Keratinocyte (primary cell): ENCODE results near the gene ACAD10. TPM values are rescaled to one million over a fixed set of nuclear protein-coding genes. Genes with fewer than 3 reads are reported as not detected.

Experiments used
- DNase-seq: peaks from one replicate; pipeline ENCODE4 v3.0.0-alpha.2; 2011; ENCODE audit warnings: low read depth, missing footprints, low spot score
- FAIRE-seq: peaks from 2 replicates; lab custom pipeline; 2011; peaks lifted over from hg19 to GRCh38; lab: Jason Lieb, UNC
- H2AFZ ChIP-seq: 2 replicates; pipeline ENCODE4 v1.6.0; 2012; ENCODE audit warnings: low read length, control low read depth, inconsistent platforms; ENCODE audit not compliant: control insufficient read depth
- H3K27ac ChIP-seq: 2 replicates; pipeline ENCODE4 v1.5.1; 2011; ENCODE audit warnings: low read length; ENCODE audit not compliant: control insufficient read depth, insufficient read depth
- H3K27me3 ChIP-seq: 3 replicates; pipeline ENCODE4 v1.6.0; 2011; ENCODE audit warnings: low read length; ENCODE audit not compliant: control insufficient read depth, insufficient read depth; ENCODE audit errors: extremely low read depth
- H3K36me3 ChIP-seq, 2 experiments: 2 replicates in 1 of 2; 3 replicates in 1 of 2; pipeline ENCODE4 v1.5.1; 2011; ENCODE audit warnings: low read length in 2 of 2, mild to moderate bottlenecking in 1 of 2; ENCODE audit not compliant: control insufficient read depth in 2 of 2, insufficient read depth in 2 of 2; ENCODE audit errors: extremely low read depth in 1 of 2
- H3K4me1 ChIP-seq: 3 replicates; pipeline ENCODE4 v1.5.1; 2011; ENCODE audit warnings: low read length; ENCODE audit not compliant: control insufficient read depth, insufficient read depth; ENCODE audit errors: extremely low read depth
- H3K4me2 ChIP-seq: 3 replicates; pipeline ENCODE4 v1.6.0; 2011; ENCODE audit warnings: low read depth, low read length; ENCODE audit not compliant: control insufficient read depth, insufficient read depth; ENCODE audit errors: extremely low read depth
- H3K4me3 ChIP-seq, 3 experiments: fragments of 200-600 bp in 1 of 3; sonication (generic) in 1 of 3; 2 replicates in 2 of 3; 3 replicates in 1 of 3; pipeline ENCODE4 v1.5.1; 2011 to 2016; ENCODE audit warnings: low read length in 3 of 3, mild to moderate bottlenecking in 3 of 3, control low read depth in 2 of 3, inconsistent platforms in 1 of 3, low read depth in 1 of 3, mixed read lengths in 1 of 3, mixed run types in 1 of 3, moderate library complexity in 1 of 3; ENCODE audit not compliant: control insufficient read depth in 2 of 3, insufficient read depth in 2 of 3; ENCODE audit errors: extremely low read depth in 1 of 3
- H3K79me2 ChIP-seq: 2 replicates; pipeline ENCODE4 v1.6.0; 2012; ENCODE audit warnings: low read length; ENCODE audit not compliant: control insufficient read depth, insufficient read depth
- H3K9ac ChIP-seq: 3 replicates; pipeline ENCODE4 v1.6.0; 2011; ENCODE audit warnings: low read length; ENCODE audit not compliant: control insufficient read depth, insufficient read depth; ENCODE audit errors: extremely low read depth
- H3K9me1 ChIP-seq: 3 replicates; pipeline ENCODE4 v1.6.0; 2011; ENCODE audit warnings: low read length; ENCODE audit not compliant: control insufficient read depth, insufficient read depth; ENCODE audit errors: extremely low read depth
- H3K9me3 ChIP-seq: 2 replicates; pipeline ENCODE4 v1.5.1; 2012; ENCODE audit warnings: low read depth, low read length; ENCODE audit not compliant: control insufficient read depth
- H4K20me1 ChIP-seq: 3 replicates; pipeline ENCODE4 v1.6.0; 2011; ENCODE audit warnings: low read length; ENCODE audit not compliant: control insufficient read depth, insufficient read depth; ENCODE audit errors: extremely low read depth
- CTCF ChIP-seq, 3 experiments: IDR thresholded peaks in 1 of 3; conservative IDR thresholded peaks in 1 of 3; optimal IDR thresholded peaks in 1 of 3; 2 replicates in 2 of 3; 3 replicates in 1 of 3; pipeline versions ENCODE3 to v1.5.1; 2011; ENCODE audit warnings: low read length in 3 of 3, mild to moderate bottlenecking in 3 of 3, moderate library complexity in 2 of 3, control low read depth in 1 of 3, inconsistent platforms in 1 of 3; ENCODE audit not compliant: insufficient read depth in 2 of 3; ENCODE audit errors: extremely low read depth in 1 of 3
- EZH2 ChIP-seq: IDR thresholded peaks from one replicate; pipeline ENCODE4 v1.6.1; 2012; ENCODE audit warnings: inconsistent platforms, mild to moderate bottlenecking, low read length, moderate library complexity
- dilution Hi-C: fragments of 300-500 bp; cut with MboI; formaldehyde crosslinking; loops from one replicate; pipeline ENCODE4 v1.7.0; 2020; ENCODE audit warnings: low sequenced_read_pairs; ENCODE audit not compliant: extremely low pct_ligation_motif_present
- polyA plus RNA-seq, 5 experiments: library from polyadenylated mRNA; depleted of rRNA in 3 of 5; stranded (reverse) in 3 of 5; stranded (forward) in 1 of 5; unstranded in 1 of 5; fragments of >200 nt; gene quantifications; 1 replicate in 1 of 5; 2 replicates in 3 of 5; 3 replicates in 1 of 5; pipeline versions ENCODE4 v1.2.1 to v1.2.3, GENCODE V29; 2011 to 2012; ENCODE audit warnings: missing spikeins in 2 of 5, low read depth in 1 of 5, low replicate concordance in 1 of 5

The ACAD10 gene
- polyA plus RNA-seq, 1 donor (not counting 4 experiments of a cell fraction or from before 2014, with no cell fraction given) = 13.2 TPM

GRCh38 chr12:111741235-111741812 lies 55.5 kb downstream of the ACAD10 start:
- TF ChIP-seq EZH2 = no peak
- no peak for TF ChIP-seq CTCF (optimal IDR thresholded peaks at IDR 0.05 in 1 of 3, IDR thresholded peaks at IDR 0.05 in 1 of 3, conservative IDR thresholded peaks at IDR 0.05 in 1 of 3; ENCODE audit: extremely low read depth in 1 of 3, insufficient read depth in 2 of 3, low read length in 3 of 3)
- DNase-seq (no peak), FAIRE-seq (no peak)
- Histone ChIP-seq H4K20me1 (no peaks in the 10 kb centered on the region), H3K9me3 (no peaks in the 10 kb centered on the region), H3K9ac (no peak overlapping the region), H3K4me2 (no peak overlapping the region), H3K27me3 (no peaks in the 10 kb centered on the region), H3K4me3 (no peak overlapping the region), H3K27ac (no peak overlapping the region), H3K79me2 (no peaks in the 10 kb centered on the region), H3K4me1 (no peaks in the 10 kb centered on the region), H2AFZ (no peak overlapping the region), H3K9me1 (no peaks in the 10 kb centered on the region), H3K36me3 (peaks cover 8 to 11% of the 10 kb centered on the region in 2 experiments)
- dilution Hi-C loops = no loop called here

GRCh38 chr12:111745211-111745610 lies 59.4 kb downstream of the ACAD10 start:
- Histone ChIP-seq H3K4me2 (no peak overlapping the region), H3K4me3 (no peak overlapping the region), H3K9me3 (no peaks in the 10 kb centered on the region), H3K4me1 (no peaks in the 10 kb centered on the region), H3K27me3 (no peaks in the 10 kb centered on the region), H4K20me1 (no peaks in the 10 kb centered on the region), H3K9ac (no peak overlapping the region), H2AFZ (no peak overlapping the region), H3K27ac (no peak overlapping the region), H3K79me2 (no peaks in the 10 kb centered on the region), H3K36me3 (peaks cover 14 to 15% of the 10 kb centered on the region in 2 experiments), H3K9me1 (no peaks in the 10 kb centered on the region)
- no peak for FAIRE-seq
- dilution Hi-C loops = no loop called here
- TF ChIP-seq EZH2 = no peak
- no peak for DNase-seq

- TF ChIP-seq EZH2 (no peak), CTCF (optimal IDR thresholded peaks at IDR 0.05 in 1 of 3, IDR thresholded peaks at IDR 0.05 in 1 of 3, conservative IDR thresholded peaks at IDR 0.05 in 1 of 3; ENCODE audit: extremely low read depth in 1 of 3, insufficient read depth in 2 of 3, low read length in 3 of 3) (no peak)
- Histone ChIP-seq H3K79me2 (no peaks in the 10 kb centered on the region), H2AFZ (no peak overlapping the region), H3K27me3 (no peaks in the 10 kb centered on the region), H3K27ac (no peak overlapping the region), H3K4me3 (no peak overlapping the region), H3K36me3 (peaks cover 14 to 15% of the 10 kb centered on the region in 2 experiments), H3K4me1 (no peaks in the 10 kb centered on the region), H4K20me1 (no peaks in the 10 kb centered on the region), H3K9ac (no peak overlapping the region), H3K9me3 (no peaks in the 10 kb centered on the region), H3K4me2 (no peak overlapping the region), H3K9me1 (no peaks in the 10 kb centered on the region)
- DNase-seq (no peak), FAIRE-seq (no peak)
- dilution Hi-C loops = no loop called here
These were observed 61.5 kb downstream of the ACAD10 start for GRCh38 chr12:111747333-111747732.
